Measurements from ENCODE around the gene MLLT10. TPM values are rescaled to one million over a fixed set of nuclear protein-coding genes. Genes with fewer than 3 reads are reported as not detected.

The MLLT10 gene
- total RNA-seq, 1 experiment from 2014 or later = 48.4 TPM

DNA sequence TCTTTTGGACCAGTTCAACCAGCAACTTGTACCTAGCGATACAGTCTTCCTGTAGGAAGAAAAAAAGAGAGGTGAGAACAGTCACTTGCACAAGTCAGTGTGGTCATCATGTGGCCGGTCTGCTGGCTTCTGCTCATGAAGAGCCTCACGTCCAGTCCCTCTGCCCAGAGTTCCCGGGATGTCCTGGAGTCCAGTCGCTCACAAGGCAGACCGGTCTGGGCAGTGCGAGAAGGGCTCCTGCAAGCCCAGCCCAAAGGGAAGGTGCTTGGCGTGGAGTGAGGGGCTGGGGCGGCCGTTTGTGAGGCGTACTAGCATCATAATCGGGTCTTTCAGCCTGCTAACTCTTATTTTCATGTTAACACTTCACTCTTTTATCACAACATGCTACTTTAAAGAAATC lies 222.7 kb downstream of the MLLT10 start:
- no peaks in the 10 kb centered on the region for H3F3A ChIP-seq (ENCODE audit: insufficient read depth, low read depth)
- intact Hi-C loops (cut with micrococcal nuclease; ENCODE audit: unreplicated experiment) = no loop called here
- DNase-seq = no peak
- no peaks in the 10 kb centered on the region for H3K79me2 ChIP-seq (ENCODE audit: low read depth)
- no peaks in the 10 kb centered on the region for H3K36me3 ChIP-seq (ENCODE audit: low read depth)
- no peak overlapping the region for H3K27ac ChIP-seq
- no peaks in the 10 kb centered on the region for H3K9me2 ChIP-seq (ENCODE audit: insufficient read depth)
- no peak overlapping the region for H2AFZ ChIP-seq
- no TSS peak for BruUV-seq (replicated peaks)
- POLR2A ChIA-PET (ENCODE audit: unreplicated experiment) = no interaction called here
- H3K4me2 ChIP-seq = no peak overlapping the region
- no peak overlapping the region for H3K4me3 ChIP-seq
- no peaks in the 10 kb centered on the region for H3K27me3 ChIP-seq (ENCODE audit: insufficient read depth, low read depth)
- no peak for TF ChIP-seq CTCF (conservative IDR thresholded peaks at IDR 0.05)
- TF ChIP-seq EZH2 (IDR thresholded peaks at IDR 0.05; ENCODE audit: low read depth) = no peak
- CTCF ChIA-PET = no interaction called here
- no peaks in the 10 kb centered on the region for H3K9me3 ChIP-seq (ENCODE audit: insufficient read depth, low read depth)
- no peaks in the 10 kb centered on the region for H3K4me1 ChIP-seq (replicated peaks; ENCODE audit: insufficient read depth)
- no peaks in the 10 kb centered on the region for H4K20me1 ChIP-seq (ENCODE audit: insufficient read depth)

DNA sequence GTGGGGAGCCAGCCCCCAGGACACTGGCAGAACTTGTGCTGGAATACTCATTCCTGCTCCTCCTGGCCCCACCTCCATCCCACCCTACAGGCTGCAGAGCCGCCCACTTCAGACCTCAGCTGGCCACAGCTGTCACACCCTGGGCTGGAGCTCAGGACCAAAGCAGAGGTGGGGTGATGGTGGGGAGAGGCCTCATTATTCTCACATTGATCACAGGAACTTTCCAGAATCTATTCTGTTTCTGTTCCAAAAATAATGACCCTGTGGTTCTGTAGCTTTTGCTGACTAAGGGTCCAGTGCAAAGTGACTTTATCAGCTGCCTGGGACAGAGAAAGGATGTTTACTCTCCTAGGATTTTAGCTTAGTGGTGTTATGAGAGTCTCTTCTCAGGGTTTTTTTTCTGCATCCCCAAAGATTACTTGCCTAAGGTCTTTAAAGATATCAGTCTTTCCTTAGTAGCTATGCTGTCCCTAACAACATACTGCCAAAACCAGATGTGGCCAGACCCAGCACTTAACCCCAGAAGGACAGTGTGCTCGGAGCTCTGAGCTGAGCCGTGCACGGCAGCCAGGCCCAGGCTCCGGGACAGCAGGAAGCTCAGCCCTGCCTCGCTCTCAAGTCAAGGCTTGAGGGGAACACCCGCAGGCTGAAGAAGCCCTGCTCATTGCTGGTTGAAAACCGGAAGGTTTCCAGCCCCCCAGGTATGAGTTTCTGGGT lies 223.3 kb downstream of the MLLT10 start:
- Histone ChIP-seq H3F3A (ENCODE audit: insufficient read depth, low read depth) (no peaks in the 10 kb centered on the region), H3K27me3 (ENCODE audit: insufficient read depth, low read depth) (no peaks in the 10 kb centered on the region), H4K20me1 (ENCODE audit: insufficient read depth) (no peaks in the 10 kb centered on the region), H3K9me3 (ENCODE audit: insufficient read depth, low read depth) (no peaks in the 10 kb centered on the region), H3K4me1 (replicated peaks; ENCODE audit: insufficient read depth) (no peaks in the 10 kb centered on the region), H3K9me2 (ENCODE audit: insufficient read depth) (no peaks in the 10 kb centered on the region), H3K4me2 (no peak overlapping the region), H3K79me2 (ENCODE audit: low read depth) (no peaks in the 10 kb centered on the region), H3K4me3 (no peak overlapping the region), H3K27ac (no peak overlapping the region), H3K36me3 (ENCODE audit: low read depth) (no peaks in the 10 kb centered on the region), H2AFZ (no peak overlapping the region)
- intact Hi-C loops (cut with micrococcal nuclease; ENCODE audit: unreplicated experiment) = no loop called here
- ChIA-PET CTCF (no interaction called here), POLR2A (ENCODE audit: unreplicated experiment) (no interaction called here)
- DNase-seq = no peak
- BruUV-seq (replicated peaks) = no TSS peak
- no peak for TF ChIP-seq EZH2 (IDR thresholded peaks at IDR 0.05; ENCODE audit: low read depth)
- TF ChIP-seq CTCF (conservative IDR thresholded peaks at IDR 0.05) = no peak

- H2AFZ ChIP-seq = no peak overlapping the region
- H3K27me3 ChIP-seq (ENCODE audit: insufficient read depth, low read depth) = no peaks in the 10 kb centered on the region
- H4K20me1 ChIP-seq (ENCODE audit: insufficient read depth) = no peaks in the 10 kb centered on the region
- POLR2A ChIA-PET (ENCODE audit: unreplicated experiment) = no interaction called here
- no peaks in the 10 kb centered on the region for H3K4me1 ChIP-seq (replicated peaks; ENCODE audit: insufficient read depth)
- no peak for TF ChIP-seq EZH2 (IDR thresholded peaks at IDR 0.05; ENCODE audit: low read depth)
- TF ChIP-seq CTCF (conservative IDR thresholded peaks at IDR 0.05) = no peak
- DNase-seq = no peak
- intact Hi-C loops (cut with micrococcal nuclease; ENCODE audit: unreplicated experiment) = no loop called here
- no peaks in the 10 kb centered on the region for H3K9me3 ChIP-seq (ENCODE audit: insufficient read depth, low read depth)
- H3F3A ChIP-seq (ENCODE audit: insufficient read depth, low read depth) = no peaks in the 10 kb centered on the region
- no peaks in the 10 kb centered on the region for H3K9me2 ChIP-seq (ENCODE audit: insufficient read depth)
- no peaks in the 10 kb centered on the region for H3K79me2 ChIP-seq (ENCODE audit: low read depth)
- H3K4me2 ChIP-seq = no peak overlapping the region
- no peaks in the 10 kb centered on the region for H3K36me3 ChIP-seq (ENCODE audit: low read depth)
- CTCF ChIA-PET = interaction anchor here (0.6 kb wide), 1 partner anchor 69 kb away, joined by 5 read pairs; no protein-coding TSS in a partner anchor
- H3K4me3 ChIP-seq = no peak overlapping the region
- BruUV-seq (replicated peaks) = no TSS peak
- no peak overlapping the region for H3K27ac ChIP-seq
Observed at GRCh38 chr10:21758239-21758638, 224.2 kb downstream of the MLLT10 start.

Data from PC-9 (cell line).